Activated naive CD4-positive, alpha-beta T cell treated with anti-CD3 and anti-CD28 coated beads, Interleukin-2, amount 10 ng/mL, durations not matched to agents 7 days and 5 days (primary cell): Measurements from ENCODE around the gene ACTL9.
"Not testable (repeated sequence)": the region's sequence is repeated elsewhere in the genome, so short reads cannot be mapped to it uniquely, and the experiment has no call there.

Experiments used
- CTCF ChIA-PET: fragments of 350-600 bp; sonication (Branson Sonifier 250); formaldehyde crosslinking; loops from one replicate; lab custom pipeline; 2021; ENCODE audit warnings: antibody characterized with exemption; lab: Charles Lee
- DNase-seq: peaks from one replicate; pipeline ENCODE4 v3.0.0-alpha.2; 2020
- H3K27ac Mint-ChIP-seq: one replicate; pipeline ENCODE4 v1.8.0; 2021; ENCODE audit warnings: mild to moderate bottlenecking, moderate library complexity, mixed read lengths
- H3K27me3 Mint-ChIP-seq: one replicate; pipeline ENCODE4 v1.8.0; 2021; ENCODE audit warnings: mild to moderate bottlenecking, mixed read lengths
- H3K36me3 Mint-ChIP-seq: one replicate; pipeline ENCODE4 v1.8.0; 2021; ENCODE audit warnings: mixed read lengths
- H3K4me1 Mint-ChIP-seq: one replicate; pipeline ENCODE4 v1.8.0; 2021; ENCODE audit warnings: mixed read lengths
- H3K4me3 Mint-ChIP-seq: one replicate; pipeline ENCODE4 v1.8.0; 2021; ENCODE audit warnings: mild to moderate bottlenecking, moderate library complexity, mixed read lengths
- H3K9me3 Mint-ChIP-seq: one replicate; pipeline ENCODE4 v1.8.0; 2021; ENCODE audit warnings: mixed read lengths

Gene ACTL9, protein sequence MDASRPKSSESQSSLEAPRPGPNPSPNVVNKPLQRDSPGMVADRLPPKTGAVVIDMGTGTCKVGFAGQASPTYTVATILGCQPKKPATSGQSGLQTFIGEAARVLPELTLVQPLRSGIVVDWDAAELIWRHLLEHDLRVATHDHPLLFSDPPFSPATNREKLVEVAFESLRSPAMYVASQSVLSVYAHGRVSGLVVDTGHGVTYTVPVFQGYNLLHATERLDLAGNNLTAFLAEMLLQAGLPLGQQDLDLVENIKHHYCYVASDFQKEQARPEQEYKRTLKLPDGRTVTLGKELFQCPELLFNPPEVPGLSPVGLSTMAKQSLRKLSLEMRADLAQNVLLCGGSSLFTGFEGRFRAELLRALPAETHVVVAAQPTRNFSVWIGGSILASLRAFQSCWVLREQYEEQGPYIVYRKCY

GRCh38 chr19:8698433-8699063 lies at the start of gene ACTL9:
TSS of gene ACTL9 (minus strand) at chr19:8698795. CDS start at chr19:8698701, 94 bp downstream.
- Mint-ChIP-seq H3K4me1 (peaks cover 78% of the 10 kb centered on the region), H3K27ac (no peak within 1 kb of the TSS), H3K4me3 (no peak within 1 kb of the TSS), H3K27me3 (peaks cover 51% of the 10 kb centered on the region), H3K36me3 (peaks cover 3% of the 10 kb centered on the region), H3K9me3 (peaks cover 2% of the 10 kb centered on the region)
- CTCF ChIA-PET: interaction anchor here (1.0 kb wide), 1 partner anchor 23 kb away, joined by 3 read pairs; the partner anchor contains the start of gene OR2Z1
- no peak for DNase-seq

DNA sequence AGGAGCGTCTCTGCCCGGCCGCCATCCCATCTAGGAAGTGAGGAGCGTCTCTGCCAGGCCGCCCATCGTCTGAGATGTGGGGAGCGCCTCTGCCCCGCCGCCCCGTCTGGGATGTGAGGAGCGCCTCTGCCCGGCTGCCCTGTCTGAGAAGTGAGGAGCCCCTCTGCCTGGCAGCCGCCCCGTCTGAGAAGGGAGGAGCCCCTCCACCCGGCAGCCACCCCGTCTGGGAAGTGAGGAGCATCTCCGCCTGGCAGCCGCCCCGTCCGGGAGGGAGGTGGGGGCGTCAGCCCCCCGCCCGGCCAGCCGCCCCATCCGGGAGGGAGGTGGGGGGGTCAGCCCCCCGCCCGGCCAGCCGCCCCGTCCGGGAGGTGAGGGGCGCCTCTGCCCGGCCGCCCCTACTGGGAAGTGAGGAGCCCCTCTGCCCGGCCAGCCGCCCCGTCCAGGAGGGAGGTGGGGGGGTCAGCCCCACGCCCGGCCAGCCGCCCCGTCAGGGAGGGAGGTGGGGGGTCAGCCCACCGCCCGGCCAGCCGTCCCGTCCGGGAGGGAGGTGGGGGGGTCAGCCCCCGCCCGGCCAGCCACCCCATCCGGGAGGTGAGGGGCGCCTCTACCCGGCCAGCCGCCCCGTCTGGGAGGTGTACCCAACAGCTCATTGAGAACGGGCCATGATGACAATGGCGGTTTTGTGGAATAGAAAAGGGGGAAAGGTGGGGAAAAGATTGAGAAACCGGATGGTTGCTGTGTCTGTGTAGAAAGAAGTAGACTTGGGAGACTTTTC lies 40.9 kb upstream of the ACTL9 start:
- H3K27ac Mint-ChIP-seq, CTCF ChIA-PET: not testable (repeated sequence)
- H3K27me3 Mint-ChIP-seq: peaks cover 13% of the 10 kb centered on the region

GRCh38 chr19:8738377-8738776 lies 39.8 kb upstream of the ACTL9 start:
- no peaks in the 10 kb centered on the region for H3K36me3 Mint-ChIP-seq

More for the DNA sequence above, 40.9 kb upstream of the ACTL9 start:
- not testable (repeated sequence) for DNase-seq, H3K9me3 Mint-ChIP-seq, H3K36me3 Mint-ChIP-seq, H3K4me3 Mint-ChIP-seq, H3K4me1 Mint-ChIP-seq

GRCh38 chr19:8731428-8732169 lies 33.0 kb upstream of the ACTL9 start:
- Mint-ChIP-seq H3K36me3 (peaks cover 1% of the 10 kb centered on the region), H3K27me3 (peaks cover 10% of the 10 kb centered on the region), H3K9me3 (peaks cover 11% of the 10 kb centered on the region), H3K4me1 (no peaks in the 10 kb centered on the region), H3K27ac (no peak overlapping the region), H3K4me3 (no peak overlapping the region)
- CTCF ChIA-PET: no interaction called here
- peak; percentile 50 for DNase-seq

More at GRCh38 chr19:8738377-8738776, 39.8 kb upstream of the ACTL9 start:
- H3K27me3 Mint-ChIP-seq: peaks cover 13% of the 10 kb centered on the region
- CTCF ChIA-PET: interaction anchor here (0.6 kb wide), 1 partner anchor 70 kb away, joined by 3 read pairs; no protein-coding TSS in a partner anchor
- peak overlapping the region; percentile 68 for H3K27ac Mint-ChIP-seq
- H3K9me3 Mint-ChIP-seq: peaks cover 3% of the 10 kb centered on the region
- no peak for DNase-seq
- H3K4me1 Mint-ChIP-seq: no peaks in the 10 kb centered on the region
- no peak overlapping the region for H3K4me3 Mint-ChIP-seq

- CTCF ChIA-PET: no interaction called here
- H3K27ac Mint-ChIP-seq: no peak overlapping the region
- H3K27me3 Mint-ChIP-seq: peaks cover 59% of the 10 kb centered on the region
- no peaks in the 10 kb centered on the region for H3K36me3 Mint-ChIP-seq
- peaks cover 3% of the 10 kb centered on the region for H3K9me3 Mint-ChIP-seq
- H3K4me1 Mint-ChIP-seq: no peaks in the 10 kb centered on the region
- H3K4me3 Mint-ChIP-seq: no peak overlapping the region
- DNase-seq: no peak
These were observed 25.7 kb upstream of the ACTL9 start for GRCh38 chr19:8724276-8724675.

GRCh38 chr19:8722032-8722431 lies 23.4 kb upstream of the ACTL9 start:
- peaks cover 57% of the 10 kb centered on the region for H3K27me3 Mint-ChIP-seq
- no peaks in the 10 kb centered on the region for H3K36me3 Mint-ChIP-seq
- H3K4me1 Mint-ChIP-seq: no peaks in the 10 kb centered on the region
- H3K4me3 Mint-ChIP-seq: no peak overlapping the region
- CTCF ChIA-PET: interaction anchor here (1.1 kb wide), 1 partner anchor 23 kb away, joined by 3 read pairs; no protein-coding TSS in a partner anchor
- H3K9me3 Mint-ChIP-seq: peaks cover 5% of the 10 kb centered on the region
- no peak overlapping the region for H3K27ac Mint-ChIP-seq
- DNase-seq: no peak

GRCh38 chr19:8721334-8721733 lies 22.7 kb upstream of the ACTL9 start, which contains the start of gene OR2Z1:
TSS of gene OR2Z1 (plus strand) at chr19:8721634. CDS start at chr19:8731029, 9,395 bp downstream.
- no peaks in the 10 kb centered on the region for H3K36me3 Mint-ChIP-seq
- no peak within 1 kb of the TSS for H3K27ac Mint-ChIP-seq
- peaks cover 7% of the 10 kb centered on the region for H3K9me3 Mint-ChIP-seq
- no peak for DNase-seq
- no peaks in the 10 kb centered on the region for H3K4me1 Mint-ChIP-seq
- CTCF ChIA-PET: interaction anchor here (1.1 kb wide), 1 partner anchor 22 kb away, joined by 3 read pairs; no protein-coding TSS in a partner anchor
- no peak within 1 kb of the TSS for H3K4me3 Mint-ChIP-seq
- peaks cover 57% of the 10 kb centered on the region for H3K27me3 Mint-ChIP-seq

DNA sequence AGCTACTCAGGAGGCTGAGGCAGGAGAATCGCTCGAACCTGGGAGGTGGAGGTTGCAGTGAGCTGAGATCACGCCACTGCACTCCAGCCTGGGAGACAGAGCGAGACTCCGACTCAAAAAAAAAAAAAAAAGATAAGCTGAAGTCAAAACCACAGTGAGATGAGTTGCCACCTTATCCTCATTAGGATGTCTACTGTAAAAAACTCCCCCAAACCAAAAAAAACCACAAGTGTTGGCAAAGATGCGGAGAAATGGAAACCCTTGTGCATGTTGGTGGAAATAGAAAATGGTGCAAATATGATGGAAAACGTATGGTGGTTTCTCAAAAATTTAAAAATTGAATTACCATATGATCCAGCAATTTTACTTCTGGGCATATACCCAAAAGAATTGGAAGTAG lies 11.7 kb upstream of the ACTL9 start:
- peaks cover 22% of the 10 kb centered on the region for H3K27me3 Mint-ChIP-seq
- CTCF ChIA-PET, H3K4me3 Mint-ChIP-seq, H3K27ac Mint-ChIP-seq, DNase-seq: not testable (repeated sequence)
- H3K4me1 Mint-ChIP-seq: peaks cover 18% of the 10 kb centered on the region
- H3K9me3 Mint-ChIP-seq: peaks cover 15% of the 10 kb centered on the region
- H3K36me3 Mint-ChIP-seq: peaks cover 13% of the 10 kb centered on the region

- Mint-ChIP-seq H3K4me3 (peak overlapping the region; percentile 23), H3K4me1 (peaks cover 64% of the 10 kb centered on the region), H3K9me3 (peaks cover 5% of the 10 kb centered on the region), H3K27ac (peak overlapping the region; percentile 95), H3K27me3 (peaks cover 11% of the 10 kb centered on the region), H3K36me3 (peaks cover 7% of the 10 kb centered on the region)
- CTCF ChIA-PET: no interaction called here
- DNase-seq: peak; percentile 45
These were observed 7.1 kb upstream of the ACTL9 start for GRCh38 chr19:8705742-8706141.

- CTCF ChIA-PET, H3K36me3 Mint-ChIP-seq, H3K9me3 Mint-ChIP-seq, H3K27me3 Mint-ChIP-seq: not testable (repeated sequence)
- peak overlapping the region; percentile 23 for H3K4me3 Mint-ChIP-seq
- peak; percentile 29 for DNase-seq
- H3K27ac Mint-ChIP-seq: peak overlapping the region; percentile 95
- H3K4me1 Mint-ChIP-seq: peaks cover 69% of the 10 kb centered on the region
These were observed 6.7 kb upstream of the ACTL9 start for GRCh38 chr19:8705304-8705703.

DNA sequence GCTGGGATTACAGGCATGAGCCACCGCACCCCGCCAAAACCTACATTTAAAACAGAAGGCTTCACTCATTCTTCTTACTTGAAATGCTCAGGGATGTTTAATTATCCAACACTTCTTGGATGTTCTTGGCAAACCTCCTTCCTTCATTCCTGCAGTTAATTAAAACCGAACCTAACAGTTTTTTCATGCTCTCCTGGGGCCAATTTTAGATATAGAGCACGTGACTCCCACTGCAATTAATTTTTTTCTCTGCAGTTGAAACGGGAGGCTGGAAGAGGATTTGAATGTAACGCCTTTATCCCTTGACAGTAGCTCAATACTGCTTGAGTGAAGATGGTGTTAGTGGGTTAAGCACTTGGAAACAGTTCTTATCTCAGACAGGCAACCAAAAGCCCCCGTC lies 4.6 kb upstream of the ACTL9 start:
- CTCF ChIA-PET: interaction anchor here (1.5 kb wide), 1 partner anchor 9 kb away, joined by 5 read pairs; no protein-coding TSS in a partner anchor
- Mint-ChIP-seq H3K4me3 (no peak overlapping the region), H3K27me3 (peaks cover 16% of the 10 kb centered on the region), H3K9me3 (peaks cover 7% of the 10 kb centered on the region), H3K27ac (peak overlapping the region; percentile 86), H3K4me1 (peaks cover 77% of the 10 kb centered on the region), H3K36me3 (peaks cover 9% of the 10 kb centered on the region)
- no peak for DNase-seq

- H3K36me3 Mint-ChIP-seq: peaks cover 9% of the 10 kb centered on the region
- peak overlapping the region; percentile 86 for H3K27ac Mint-ChIP-seq
- CTCF ChIA-PET: no interaction called here
- peaks cover 21% of the 10 kb centered on the region for H3K27me3 Mint-ChIP-seq
- peaks cover 78% of the 10 kb centered on the region for H3K4me1 Mint-ChIP-seq
- DNase-seq: peak; percentile 63
- H3K4me3 Mint-ChIP-seq: peak overlapping the region; percentile 36
- H3K9me3 Mint-ChIP-seq: peaks cover 4% of the 10 kb centered on the region
These were observed 3.8 kb upstream of the ACTL9 start for GRCh38 chr19:8702350-8702749.

DNA sequence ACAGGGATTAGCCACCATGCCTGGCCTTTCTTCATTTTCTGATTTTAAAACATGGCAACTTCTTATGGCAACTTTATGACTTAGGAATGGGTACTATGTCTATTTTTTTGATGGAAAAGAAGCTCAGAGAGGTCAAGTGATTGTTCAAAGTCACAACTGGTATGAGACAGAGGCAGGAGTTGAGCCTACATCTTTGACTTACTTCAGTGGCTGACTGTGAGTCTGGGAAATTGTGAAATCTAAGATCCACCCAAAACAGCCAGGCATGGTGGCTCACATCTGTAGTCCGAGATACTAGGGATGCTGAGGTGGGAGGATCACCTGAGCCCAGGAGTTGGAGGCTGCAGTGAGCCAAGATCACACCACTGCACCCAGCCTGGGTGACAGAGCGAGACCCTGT lies 2.4 kb upstream of the ACTL9 start:
- DNase-seq: no peak
- Mint-ChIP-seq H3K27ac (peak overlapping the region; percentile 42), H3K27me3 (peaks cover 31% of the 10 kb centered on the region), H3K4me1 (peaks cover 82% of the 10 kb centered on the region), H3K36me3 (peaks cover 9% of the 10 kb centered on the region), H3K9me3 (peaks cover 4% of the 10 kb centered on the region), H3K4me3 (no peak overlapping the region)
- CTCF ChIA-PET: interaction anchor here (1.5 kb wide), 1 partner anchor 46 kb away, joined by 6 read pairs; no protein-coding TSS in a partner anchor
